GM10266 (cell line): ENCODE results near the gene TYMS.
"Not testable (repeated sequence)": the region's sequence is repeated elsewhere in the genome, so short reads cannot be mapped to it uniquely, and the experiment has no call there.

Experiments
- DNase-seq: peaks from one replicate; pipeline ENCODE4 v3.0.0; 2012; ENCODE audit errors: extremely low spot score
- CTCF ChIP-seq: IDR thresholded peaks from 2 replicates; pipeline ENCODE4 v1.5.1; 2012; ENCODE audit warnings: mild to moderate bottlenecking, low read depth; ENCODE audit not compliant: control insufficient read depth, insufficient read depth; ENCODE audit errors: missing control alignments

TYMS gene

GRCh38 chr18:676736-677135, 19.3 kb downstream of the TYMS start:
- no peak for DNase-seq
- no peak for TF ChIP-seq CTCF

GRCh38 chr18:677145-677544, 19.7 kb downstream of the TYMS start:
- TF ChIP-seq CTCF: no peak
- DNase-seq: no peak

GRCh38 chr18:677951-678381, 20.5 kb downstream of the TYMS start:
- TF ChIP-seq CTCF: no peak
- DNase-seq: no peak

- no peak for DNase-seq
- TF ChIP-seq CTCF: no peak
Measured at GRCh38 chr18:678482-679182, 21.2 kb downstream of the TYMS start.

GRCh38 chr18:679516-679915, 22.1 kb downstream of the TYMS start:
- no peak for TF ChIP-seq CTCF
- no peak for DNase-seq

- no peak for TF ChIP-seq CTCF
- DNase-seq: no peak
Measured at GRCh38 chr18:680392-680791, 22.9 kb downstream of the TYMS start.

GRCh38 chr18:681985-682384, 24.5 kb downstream of the TYMS start:
- no peak for TF ChIP-seq CTCF

GRCh38 chr18:682416-682815, 25.0 kb downstream of the TYMS start:
- not testable (repeated sequence) for DNase-seq

More at GRCh38 chr18:681985-682384, 24.5 kb downstream of the TYMS start:
- DNase-seq: no peak
